IMR-90 (cell line): ENCODE measurements around the gene ATF1. TPM values are rescaled to one million over a fixed set of nuclear protein-coding genes. Genes with fewer than 3 reads are reported as not detected.
A peak's percentile ranks its signal among the peaks of the same experiment; 100 is the strongest.

Experiments used
- ATAC-seq: fragments of 200-7000 bp; cut with Tn5 transposase; 2 replicates; pipeline ENCODE4 v1.9.1; 2020; ENCODE audit warnings: low read depth, mild to moderate bottlenecking, moderate library complexity
- BruUV-seq: library from RNA; stranded (reverse); fragments of 400-500 nt; replicated peaks from 2 replicates; lab custom pipeline; 2021; lab: Mats Ljungman, UMichigan
- CTCF ChIA-PET: fragments of 300-600 bp; formaldehyde crosslinking; extraction: SDS; loops from one replicate; lab custom pipeline; 2021; ENCODE audit warnings: antibody characterized with exemption; lab: Yijun Ruan, JAX
- POLR2A ChIA-PET: fragments of 300-600 bp; sonication (Branson Sonifier 250); formaldehyde crosslinking; loops from one replicate; lab custom pipeline; 2022; ENCODE audit warnings: antibody characterized with exemption; ENCODE audit not compliant: unreplicated experiment; lab: Charles Lee
- DNase-seq: peaks from one replicate; pipeline ENCODE4 v3.0.0; 2013
- H2AFZ ChIP-seq: replicated peaks from 2 replicates; pipeline ENCODE3; 2013; ENCODE audit warnings: low read length, mild to moderate bottlenecking; ENCODE audit not compliant: poor library complexity
- H2AK5ac ChIP-seq: 2 replicates; pipeline ENCODE4 v1.6.1; 2013; ENCODE audit warnings: low read depth, low read length, inconsistent platforms
- H2AK9ac ChIP-seq: replicated peaks from 2 replicates; pipeline ENCODE3; 2013; ENCODE audit warnings: mild to moderate bottlenecking, low read depth, low read length, moderate library complexity; ENCODE audit not compliant: poor library complexity
- H2BK120ac ChIP-seq: 2 replicates; pipeline ENCODE4 v1.6.1; 2013; ENCODE audit warnings: low read depth, low read length, inconsistent platforms
- H2BK15ac ChIP-seq: 3 replicates; pipeline ENCODE4 v1.6.1; 2013; ENCODE audit warnings: low read depth, low read length, inconsistent platforms
- H2BK20ac ChIP-seq: 2 replicates; pipeline ENCODE4 v1.6.1; 2013; ENCODE audit warnings: low read depth, mild to moderate bottlenecking, inconsistent platforms, low read length, moderate library complexity
- H2BK5ac ChIP-seq: 2 replicates; pipeline ENCODE4 v1.6.1; 2013; ENCODE audit warnings: mild to moderate bottlenecking, low read depth, low read length, inconsistent platforms; ENCODE audit not compliant: poor library complexity, severe bottlenecking
- H3K14ac ChIP-seq: replicated peaks from 2 replicates; pipeline ENCODE4 v1.6.1; 2013; ENCODE audit warnings: low read depth, low read length, inconsistent platforms
- H3K18ac ChIP-seq: 2 replicates; pipeline ENCODE4 v1.6.1; 2013; ENCODE audit warnings: low read depth, low read length, control low read depth
- H3K23ac ChIP-seq: 2 replicates; pipeline ENCODE4 v1.6.1; 2013; ENCODE audit warnings: low read depth, low read length, inconsistent platforms
- H3K27ac ChIP-seq: 2 replicates; pipeline ENCODE4 v1.5.1; 2013; ENCODE audit warnings: mild to moderate bottlenecking, control low read depth, low read length; ENCODE audit not compliant: insufficient read depth
- H3K27me3 ChIP-seq: 2 replicates; pipeline ENCODE4 v1.6.1; 2013; ENCODE audit warnings: low read length; ENCODE audit not compliant: control insufficient read depth, insufficient read depth
- H3K36me3 ChIP-seq: 2 replicates; pipeline ENCODE4 v1.6.1; 2013; ENCODE audit warnings: low read length, mixed read lengths; ENCODE audit not compliant: control insufficient read depth, insufficient read depth
- H3K4ac ChIP-seq: 2 replicates; pipeline ENCODE4 v1.6.1; 2013; ENCODE audit warnings: low read depth, low read length, inconsistent platforms
- H3K4me1 ChIP-seq: 2 replicates; pipeline ENCODE4 v1.6.1; 2013; ENCODE audit warnings: low read length, mixed read lengths; ENCODE audit not compliant: control insufficient read depth, insufficient read depth
- H3K4me2 ChIP-seq: 2 replicates; pipeline ENCODE4 v1.6.1; 2013; ENCODE audit warnings: low read depth, mild to moderate bottlenecking, control low read depth, low read length, moderate library complexity
- H3K4me3 ChIP-seq: 2 replicates; pipeline ENCODE4 v1.5.1; 2013; ENCODE audit warnings: low read depth, mild to moderate bottlenecking, control low read depth, low read length, moderate library complexity; ENCODE audit not compliant: insufficient read depth
- H3K56ac ChIP-seq: 2 replicates; pipeline ENCODE4 v1.6.1; 2013; ENCODE audit warnings: low read length, inconsistent platforms; ENCODE audit not compliant: insufficient read depth; ENCODE audit errors: extremely low read depth
- H3K79me1 ChIP-seq, 2 experiments: 2 replicates each; pipeline ENCODE4 v1.6.1; 2013; ENCODE audit warnings: low read length in 2 of 2, inconsistent platforms in 1 of 2, low read depth in 1 of 2
- H3K9ac ChIP-seq: 2 replicates; pipeline ENCODE4 v1.6.1; 2013; ENCODE audit warnings: low read depth, low read length, control low read depth
- H3K9me1 ChIP-seq: 2 replicates; pipeline ENCODE4 v1.6.1; 2013; ENCODE audit warnings: low read length, inconsistent platforms; ENCODE audit not compliant: insufficient read depth
- H3K9me3 ChIP-seq: 2 replicates; pipeline ENCODE4 v1.6.1; 2013; ENCODE audit warnings: low read length; ENCODE audit not compliant: control insufficient read depth, insufficient read depth
- H4K20me1 ChIP-seq: 2 replicates; pipeline ENCODE4 v1.6.1; 2013; ENCODE audit warnings: low read length, inconsistent platforms; ENCODE audit not compliant: insufficient read depth
- H4K5ac ChIP-seq: 2 replicates; pipeline ENCODE4 v1.6.1; 2013; ENCODE audit warnings: mild to moderate bottlenecking, low read depth, low read length, control low read depth
- H4K8ac ChIP-seq, 2 experiments: 2 replicates each; pipeline ENCODE4 v1.6.1; 2013; ENCODE audit warnings: low read depth in 2 of 2, low read length in 2 of 2, control low read depth in 1 of 2, inconsistent platforms in 1 of 2
- H4K91ac ChIP-seq: 2 replicates; pipeline ENCODE4 v1.6.1; 2013; ENCODE audit warnings: low read depth, low read length, inconsistent platforms; ENCODE audit not compliant: insufficient read depth
- BHLHE40 ChIP-seq: fragments of 150-350 bp; IDR thresholded peaks from 2 replicates; pipeline ENCODE4 v1.6.1; 2016; ENCODE audit warnings: mild to moderate bottlenecking, low read depth, low read length
- CEBPB ChIP-seq: IDR thresholded peaks from 2 replicates; pipeline ENCODE4 v1.6.1; 2012; ENCODE audit warnings: low read depth, low read length, improper control_type of control experiment
- CHD1 ChIP-seq: IDR thresholded peaks from 2 replicates; pipeline ENCODE4 v1.6.1; 2012; ENCODE audit warnings: low read depth, low read length, improper control_type of control experiment
- CTCF ChIP-seq: conservative IDR thresholded peaks from 2 replicates; pipeline ENCODE4 v1.5.1; 2012; ENCODE audit warnings: mild to moderate bottlenecking, low read depth, low read length, improper control_type of control experiment
- ELK1 ChIP-seq: fragments of 150-350 bp; IDR thresholded peaks from 2 replicates; pipeline ENCODE4 v1.6.1; 2016; ENCODE audit warnings: low read depth, mild to moderate bottlenecking, low read length, moderate library complexity, borderline replicate concordance
- FOS ChIP-seq: fragments of 150-350 bp; IDR thresholded peaks from 2 replicates; pipeline ENCODE4 v1.6.1; 2016; ENCODE audit warnings: low read depth, low read length
- MAFK ChIP-seq: IDR thresholded peaks from 2 replicates; pipeline ENCODE4 v1.6.1; 2012; ENCODE audit warnings: low read depth, low read length, improper control_type of control experiment
- MAZ ChIP-seq: IDR thresholded peaks from 2 replicates; pipeline ENCODE4 v1.6.1; 2012; ENCODE audit warnings: low read depth, mild to moderate bottlenecking, low read length, improper control_type of control experiment, moderate library complexity, borderline replicate concordance
- MXI1 ChIP-seq: IDR thresholded peaks from 2 replicates; pipeline ENCODE4 v1.6.1; 2012; ENCODE audit warnings: low read depth, mild to moderate bottlenecking, low read length, moderate library complexity, borderline replicate concordance
- NFE2L2 ChIP-seq: fragments of 150-350 bp; IDR thresholded peaks from 2 replicates; pipeline ENCODE4 v1.6.1; 2016; ENCODE audit warnings: low read depth, mild to moderate bottlenecking, low read length
- POLR2A ChIP-seq: IDR thresholded peaks from 2 replicates; pipeline ENCODE4 v1.6.1; 2012; ENCODE audit warnings: mild to moderate bottlenecking, low read depth, low read length
- RAD21 ChIP-seq: IDR thresholded peaks from 2 replicates; pipeline ENCODE4 v1.6.1; 2012; ENCODE audit warnings: low read length, improper control_type of control experiment
- RCOR1 ChIP-seq: IDR thresholded peaks from 2 replicates; pipeline ENCODE4 v1.6.1; 2012; ENCODE audit warnings: mild to moderate bottlenecking, low read length, improper control_type of control experiment; ENCODE audit not compliant: insufficient replicate concordance
- RFX5 ChIP-seq: IDR thresholded peaks from 2 replicates; pipeline ENCODE4 v1.8.0; 2012; ENCODE audit warnings: low read depth, mild to moderate bottlenecking, low read length, moderate library complexity
- SMC3 ChIP-seq: fragments of 150-350 bp; IDR thresholded peaks from 2 replicates; pipeline ENCODE4 v1.6.1; 2016; ENCODE audit warnings: low read depth, mild to moderate bottlenecking, antibody characterized with exemption, low read length, moderate library complexity
- USF2 ChIP-seq: fragments of 150-350 bp; IDR thresholded peaks from 2 replicates; pipeline ENCODE4 v1.6.1; 2017; ENCODE audit warnings: mild to moderate bottlenecking, antibody characterized with exemption, low read length, low read depth
- WGBS, 2 experiments: methylation state at CpG; one replicate each; pipeline versions ENCODE4 v1.1.5 to v1.1.7; 2013; ENCODE audit warnings: missing lambda C conversion rate in 2 of 2; ENCODE audit not compliant: insufficient read length in 1 of 2; ENCODE audit errors: extremely low coverage in 2 of 2; 5-methylcytosine and 5-hydroxymethylcytosine counted together
- dilution Hi-C: fragments of 300-500 bp; cut with HindIII; formaldehyde crosslinking; loops from one replicate; pipeline ENCODE4 v1.14.3; 2018; ENCODE audit warnings: low sequenced_read_pairs; ENCODE audit not compliant: unreplicated experiment
- in situ Hi-C: fragments of 300-500 bp; cut with MboI; formaldehyde crosslinking; loops from 3 replicates; pipeline ENCODE4 v1.14.3; 2019; ENCODE audit warnings: low sequenced_read_pairs, inconsistent platforms, mixed read lengths
- intact Hi-C: fragments of 100-400 bp; cut with micrococcal nuclease; formaldehyde crosslinking; loops from 2 replicates; pipeline ENCODE4 v1.10.0; 2022
- polyA plus RNA-seq, 3 experiments: library from polyadenylated mRNA; depleted of rRNA; stranded (reverse); fragments of >200 nt; gene quantifications; 2 replicates each; pipeline ENCODE4 v1.2.3, GENCODE V29; 2012; ENCODE audit warnings: low replicate concordance in 1 of 3
- total RNA-seq: library from RNA; depleted of rRNA; stranded (reverse); fragments of >200 nt; gene quantifications from 2 replicates; pipeline ENCODE4 v1.2.3, GENCODE V29; 2012

The ATF1 gene
- total and polyA plus RNA-seq, 2 of the 4 experiments (the other 2 are of a cell fraction): 20.6 to 24.0 TPM

- Histone ChIP-seq H2BK15ac (no peak overlapping the region), H3K9ac (no peak overlapping the region), H2AK9ac (no peak overlapping the region), H4K20me1 (no peaks in the 10 kb centered on the region), H3K9me3 (peaks cover 6% of the 10 kb centered on the region), H2BK5ac (no peak overlapping the region), H3K9me1 (no peaks in the 10 kb centered on the region), H2AK5ac (no peak overlapping the region), H4K91ac (no peak overlapping the region), H3K4me1 (no peaks in the 10 kb centered on the region), H3K36me3 (no peaks in the 10 kb centered on the region), H2BK120ac (no peak overlapping the region), H4K5ac (no peak overlapping the region), H2BK20ac (no peak overlapping the region), H3K4ac (no peak overlapping the region), H3K14ac (no peak overlapping the region), H3K79me1 (no peaks in the 10 kb centered on the region), H3K23ac (no peak overlapping the region), H2AFZ (peak overlapping the region; percentile 24), H4K8ac (no peak overlapping the region), H3K56ac (no peak overlapping the region), H3K18ac (no peak overlapping the region), H3K27me3 (no peaks in the 10 kb centered on the region; the same call in 1 of the 2 replicates), H3K27ac (no peak overlapping the region), H3K4me2 (no peak overlapping the region), H3K4me3 (no peak overlapping the region)
- POLR2A ChIA-PET: interaction anchor here (0.6 kb wide), 1 partner anchor 190 kb away, joined by 9 read pairs; no protein-coding TSS in a partner anchor
- no TSS peak for BruUV-seq
- CTCF ChIA-PET: no interaction called here
- 92% methylated on average over 2 of the region's 7 CpGs; no CpG with 5 or more reads in 1 of the 2 experiments for WGBS, 2 experiments
- ATAC-seq (no peak), DNase-seq (no peak)
- dilution Hi-C loops: no loop called here
- intact Hi-C loops: no loop called here
- TF ChIP-seq CHD1 (no peak), NFE2L2 (no peak), ELK1 (no peak), USF2 (no peak), FOS (no peak), MAZ (no peak), MAFK (no peak), MXI1 (no peak), SMC3 (no peak), RCOR1 (no peak), POLR2A (no peak), BHLHE40 (no peak), CTCF (no peak), CEBPB (no peak), RAD21 (no peak), RFX5 (no peak)
- in situ Hi-C loops: no loop called here
Observed at GRCh38 chr12:50840809-50841487, 77.0 kb downstream of the ATF1 start.
